Measurements from ENCODE around the gene KIFC3. TPM values are rescaled to one million over a fixed set of nuclear protein-coding genes. Genes with fewer than 3 reads are reported as not detected.

The KIFC3 gene
- total and polyA plus RNA-seq, 2 of the 8 experiments (the other 6 are each of a cell fraction or from before 2014, with no cell fraction given), result 2.1 to 7.1 TPM

DNA sequence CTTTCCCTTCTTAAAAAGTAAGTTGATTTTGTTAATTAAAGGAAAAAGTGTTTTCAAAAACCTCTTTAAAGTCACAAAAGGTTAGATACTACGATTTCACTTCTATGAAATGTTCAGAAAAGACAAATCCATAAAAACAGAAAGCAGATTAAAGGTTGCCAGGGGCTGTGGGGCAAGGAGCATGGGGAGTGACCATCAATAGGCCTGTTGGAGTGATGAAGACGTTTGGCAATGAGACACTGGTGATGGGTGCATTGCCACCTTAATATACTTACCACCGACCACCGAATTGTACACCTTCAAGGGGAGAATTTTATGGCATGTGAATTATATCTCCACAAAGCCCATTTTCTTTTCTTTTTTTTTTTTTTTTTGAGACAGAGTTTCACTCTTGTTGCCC is 19.2 kb downstream of the KIFC3 start:
- TF ChIP-seq HDAC6 (IDR thresholded peaks at IDR 0.05; ENCODE audit: low read depth, low read length) (no peak), NRF1 (IDR thresholded peaks at IDR 0.05; ENCODE audit: low read depth, low read length) (no peak), ASH2L (IDR thresholded peaks at IDR 0.05; ENCODE audit: low read length) (no peak), SIX5 (IDR thresholded peaks at IDR 0.05; ENCODE audit: low read depth, low read length) (no peak), CEBPB (IDR thresholded peaks at IDR 0.05; ENCODE audit: low read depth, low read length) (no peak), PHF8 (conservative IDR thresholded peaks at IDR 0.05; ENCODE audit: low read depth, low read length) (no peak), EGR1 (IDR thresholded peaks at IDR 0.05; ENCODE audit: borderline replicate concordance, low read depth, low read length) (no peak), EP300 (IDR thresholded peaks at IDR 0.05; ENCODE audit: borderline replicate concordance in 1 of 2, low read depth in 2 of 2, low read length in 2 of 2) (no peak), RBBP5 (IDR thresholded peaks at IDR 0.05; ENCODE audit: borderline replicate concordance, low read depth, low read length) (no peak), POU5F1 (IDR thresholded peaks at IDR 0.05; ENCODE audit: low read depth, low read length) (no peak), ZNF274 (IDR thresholded peaks at IDR 0.05; ENCODE audit: borderline replicate concordance, extremely low read depth, low read length) (no peak), SAP30 (IDR thresholded peaks at IDR 0.05; ENCODE audit: insufficient read depth, insufficient replicate concordance, low read length) (no peak)
- TF ChIP-seq, protein P1, sequence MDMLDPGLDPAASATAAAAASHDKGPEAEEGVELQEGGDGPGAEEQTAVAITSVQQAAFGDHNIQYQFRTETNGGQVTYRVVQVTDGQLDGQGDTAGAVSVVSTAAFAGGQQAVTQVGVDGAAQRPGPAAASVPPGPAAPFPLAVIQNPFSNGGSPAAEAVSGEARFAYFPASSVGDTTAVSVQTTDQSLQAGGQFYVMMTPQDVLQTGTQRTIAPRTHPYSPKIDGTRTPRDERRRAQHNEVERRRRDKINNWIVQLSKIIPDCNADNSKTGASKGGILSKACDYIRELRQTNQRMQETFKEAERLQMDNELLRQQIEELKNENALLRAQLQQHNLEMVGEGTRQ (IDR thresholded peaks at IDR 0.05; ENCODE audit: low read length), result no peak
- H4K91ac ChIP-seq (replicated peaks; ENCODE audit: insufficient read length, low read length), result no peak overlapping the region
- no peaks in the 10 kb centered on the region for H3K79me1 ChIP-seq (ENCODE audit: low read depth, low read length)
- 76% methylated on average over 4 of the region's 4 CpGs; no CpG with 5 or more reads in 1 of the 2 experiments for WGBS, 2 experiments (ENCODE audit: extremely low coverage in 1 of 2, insufficient coverage in 1 of 2, insufficient read length in 1 of 2, insufficient replicate concordance in 2 of 2, low coverage in 1 of 2, low lambda C conversion rate in 2 of 2, missing lambda C conversion rate in 1 of 2)
- no peak overlapping the region for H3K4ac ChIP-seq (replicated peaks; ENCODE audit: insufficient read length, low read depth, low read length)
- H2BK120ac ChIP-seq (replicated peaks; ENCODE audit: low read depth, low read length), result no peak overlapping the region
- no peak overlapping the region for H3K18ac ChIP-seq (ENCODE audit: extremely low read depth, low read length)
- H4K20me1 ChIP-seq (replicated peaks in 1 of 2; ENCODE audit: control insufficient read depth in 1 of 2, insufficient read depth in 2 of 2, low read length in 2 of 2), result no peaks in the 10 kb centered on the region
- H3K23me2 ChIP-seq (ENCODE audit: low read depth, low read length), result no peaks in the 10 kb centered on the region; the same call in 1 of the 2 replicates
- H3K14ac ChIP-seq (ENCODE audit: insufficient read length), result no peak overlapping the region
- H3K27ac ChIP-seq (ENCODE audit: low read depth, low read length), result no peak overlapping the region
- H2BK20ac ChIP-seq (ENCODE audit: low read length), result no peak overlapping the region
- H3K36me3 ChIP-seq (ENCODE audit: control insufficient read depth in 2 of 4, insufficient read depth in 4 of 4, low read length in 3 of 4), result no peaks in the 10 kb centered on the region
- H2AFZ ChIP-seq (ENCODE audit: low read length), result no peak overlapping the region
- H3K23ac ChIP-seq (ENCODE audit: insufficient read length), result no peak overlapping the region
- no peak overlapping the region for H2BK15ac ChIP-seq (ENCODE audit: low read length)
- no peak overlapping the region for H4K5ac ChIP-seq (ENCODE audit: insufficient read length, low read depth, low read length)
- H3K9ac ChIP-seq (replicated peaks in 1 of 4; ENCODE audit: extremely low read depth in 1 of 4, low read depth in 3 of 4, low read length in 3 of 4), result no peak overlapping the region
- no peak overlapping the region for H3K56ac ChIP-seq (replicated peaks; ENCODE audit: insufficient read length, low read depth, low read length)
- H3K27me3 ChIP-seq (replicated peaks in 1 of 4; ENCODE audit: control insufficient read depth in 3 of 4, extremely low read depth in 1 of 4, insufficient read depth in 3 of 4, low read length in 3 of 4), result no peaks in the 10 kb centered on the region
- H3K9me3 ChIP-seq (ENCODE audit: insufficient read depth in 2 of 2, low read depth in 1 of 2, low read length in 1 of 2), result no peaks in the 10 kb centered on the region
- H3K4me3 ChIP-seq (ENCODE audit: extremely low read depth in 1 of 4, insufficient read depth in 2 of 4, low read depth in 3 of 4, low read length in 4 of 4), result no peak overlapping the region
- H3K4me2 ChIP-seq (ENCODE audit: insufficient read depth in 1 of 2, low read depth in 2 of 2, low read length in 2 of 2), result no peak overlapping the region
- ChIA-PET POLR2A (ENCODE audit: partially characterized antibody) (no interaction called here), CTCF (ENCODE audit: partially characterized antibody) (interaction anchor here (1.1 to 22.4 kb wide), 4 partner anchors 14 to 114 kb away, joined by 3 to 279 read pairs (median 4); partner anchors contain the start of gene KIFC3)
- no peak overlapping the region; the same call in 1 of the 2 replicates for H2AK5ac ChIP-seq (ENCODE audit: low read depth, low read length)
- no peak for DNase-seq (ENCODE audit: low read depth in 1 of 2, low spot score in 2 of 2)
- peaks cover 0 to 3% (median 0%) of the 10 kb centered on the region in 4 experiments; a peak in 1 of 7 replicates for H3K4me1 ChIP-seq (replicated peaks in 1 of 4; ENCODE audit: control insufficient read depth in 3 of 4, insufficient read depth in 4 of 4, low read length in 3 of 4)
- no peak for FAIRE-seq
- H4K8ac ChIP-seq (ENCODE audit: extremely low read depth, insufficient read depth, low read length), result no peak overlapping the region
- no peaks in the 10 kb centered on the region for H3K79me2 ChIP-seq (ENCODE audit: control insufficient read depth in 1 of 2, insufficient read depth in 2 of 2, low read length in 2 of 2)
- no peak overlapping the region for H2BK5ac ChIP-seq (ENCODE audit: low read depth, low read length)
- peak overlapping the region; percentile 84; the same call in 1 of the 2 replicates for H2BK12ac ChIP-seq (ENCODE audit: low read depth, low read length)
